Measurements from ENCODE around the gene NXT1. TPM values are rescaled to one million over a fixed set of nuclear protein-coding genes. Genes with fewer than 3 reads are reported as not detected.

The NXT1 gene
- total and polyA plus RNA-seq, 2 donors (not counting 1 experiment from before 2014, with no cell fraction given) = 14.1 to 17.2 TPM

GRCh38 chr20:23334111-23334510, 16.5 kb upstream of the NXT1 start:
- no peaks in the 10 kb centered on the region for H4K20me1 ChIP-seq (ENCODE audit: control insufficient read depth, extremely low read depth, insufficient read depth, low read length)
- H3K4me3 ChIP-seq (replicated peaks in 1 of 4; ENCODE audit: control extremely low read depth in 1 of 4, insufficient read depth in 1 of 4, low read depth in 3 of 4, low read length in 4 of 4) = no peak overlapping the region
- H2AFZ ChIP-seq (ENCODE audit: low read length) = no peak overlapping the region
- H3K9me3 ChIP-seq (ENCODE audit: control insufficient read depth, insufficient read depth, low read depth, low read length) = no peaks in the 10 kb centered on the region
- H3K79me2 ChIP-seq (ENCODE audit: control insufficient read depth, insufficient read depth, low read length) = no peaks in the 10 kb centered on the region
- H3K9ac ChIP-seq (ENCODE audit: insufficient read depth, low read length) = no peak overlapping the region
- TF ChIP-seq EZH2 (IDR thresholded peaks at IDR 0.05; ENCODE audit: low read length, missing control alignments) = no peak
- TF ChIP-seq, protein P1, sequence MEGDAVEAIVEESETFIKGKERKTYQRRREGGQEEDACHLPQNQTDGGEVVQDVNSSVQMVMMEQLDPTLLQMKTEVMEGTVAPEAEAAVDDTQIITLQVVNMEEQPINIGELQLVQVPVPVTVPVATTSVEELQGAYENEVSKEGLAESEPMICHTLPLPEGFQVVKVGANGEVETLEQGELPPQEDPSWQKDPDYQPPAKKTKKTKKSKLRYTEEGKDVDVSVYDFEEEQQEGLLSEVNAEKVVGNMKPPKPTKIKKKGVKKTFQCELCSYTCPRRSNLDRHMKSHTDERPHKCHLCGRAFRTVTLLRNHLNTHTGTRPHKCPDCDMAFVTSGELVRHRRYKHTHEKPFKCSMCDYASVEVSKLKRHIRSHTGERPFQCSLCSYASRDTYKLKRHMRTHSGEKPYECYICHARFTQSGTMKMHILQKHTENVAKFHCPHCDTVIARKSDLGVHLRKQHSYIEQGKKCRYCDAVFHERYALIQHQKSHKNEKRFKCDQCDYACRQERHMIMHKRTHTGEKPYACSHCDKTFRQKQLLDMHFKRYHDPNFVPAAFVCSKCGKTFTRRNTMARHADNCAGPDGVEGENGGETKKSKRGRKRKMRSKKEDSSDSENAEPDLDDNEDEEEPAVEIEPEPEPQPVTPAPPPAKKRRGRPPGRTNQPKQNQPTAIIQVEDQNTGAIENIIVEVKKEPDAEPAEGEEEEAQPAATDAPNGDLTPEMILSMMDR (conservative IDR thresholded peaks at IDR 0.05 in 1 of 2, IDR thresholded peaks at IDR 0.05 in 1 of 2; ENCODE audit: low read depth in 1 of 2, low read length in 2 of 2) = no peak
- H3K27me3 ChIP-seq (ENCODE audit: control insufficient read depth, insufficient read depth, low read length) = no peaks in the 10 kb centered on the region
- no peak overlapping the region for H3K27ac ChIP-seq (ENCODE audit: insufficient read depth, low read length)
- no peaks in the 10 kb centered on the region for H3K4me1 ChIP-seq (ENCODE audit: control insufficient read depth, extremely low read depth, insufficient read depth, low read length)
- H3K36me3 ChIP-seq (ENCODE audit: control insufficient read depth, insufficient read depth, low read length) = no peaks in the 10 kb centered on the region
- DNase-seq (ENCODE audit: low read depth in 2 of 2) = no peak
- H3K4me2 ChIP-seq (ENCODE audit: extremely low read depth, insufficient read depth, low read length) = no peak overlapping the region

DNA sequence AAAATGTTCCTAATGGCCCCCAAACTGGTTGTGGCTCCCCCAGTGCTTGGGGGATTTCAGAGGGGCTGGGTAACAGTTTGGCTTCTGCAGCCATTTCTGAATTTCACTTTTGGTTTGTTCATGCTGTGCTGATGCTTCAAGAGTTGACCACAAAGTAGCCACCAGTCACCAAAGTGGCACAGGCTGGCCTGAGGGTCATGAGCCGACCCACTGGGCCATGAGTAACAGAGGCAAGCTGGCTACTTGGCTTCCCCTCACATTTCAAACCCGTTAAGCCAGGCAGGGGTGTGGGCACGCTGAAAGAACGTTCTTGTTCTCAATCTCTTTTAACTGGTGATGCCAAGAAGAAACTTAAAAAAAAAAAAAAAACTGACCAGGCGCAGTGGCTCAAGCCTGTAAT, 15.1 kb upstream of the NXT1 start:
- TF ChIP-seq, protein P1 (conservative IDR thresholded peaks at IDR 0.05 in 1 of 2, IDR thresholded peaks at IDR 0.05 in 1 of 2; ENCODE audit: low read depth in 1 of 2, low read length in 2 of 2) = no peak
- no peak for TF ChIP-seq EZH2 (IDR thresholded peaks at IDR 0.05; ENCODE audit: low read length, missing control alignments)
- Histone ChIP-seq H3K9me3 (ENCODE audit: control insufficient read depth, insufficient read depth, low read depth, low read length) (no peaks in the 10 kb centered on the region), H3K79me2 (ENCODE audit: control insufficient read depth, insufficient read depth, low read length) (no peaks in the 10 kb centered on the region), H3K4me1 (ENCODE audit: control insufficient read depth, extremely low read depth, insufficient read depth, low read length) (no peaks in the 10 kb centered on the region), H3K27me3 (ENCODE audit: control insufficient read depth, insufficient read depth, low read length) (no peaks in the 10 kb centered on the region), H3K27ac (ENCODE audit: insufficient read depth, low read length) (no peak overlapping the region), H3K9ac (ENCODE audit: insufficient read depth, low read length) (no peak overlapping the region), H4K20me1 (ENCODE audit: control insufficient read depth, extremely low read depth, insufficient read depth, low read length) (no peaks in the 10 kb centered on the region), H3K36me3 (ENCODE audit: control insufficient read depth, insufficient read depth, low read length) (no peaks in the 10 kb centered on the region), H2AFZ (ENCODE audit: low read length) (no peak overlapping the region), H3K4me3 (replicated peaks in 1 of 4; ENCODE audit: control extremely low read depth in 1 of 4, insufficient read depth in 1 of 4, low read depth in 3 of 4, low read length in 4 of 4) (no peak overlapping the region), H3K4me2 (ENCODE audit: extremely low read depth, insufficient read depth, low read length) (no peak overlapping the region)
- no peak for DNase-seq (ENCODE audit: low read depth in 2 of 2)

- H3K9ac ChIP-seq (ENCODE audit: insufficient read depth, low read length) = no peak overlapping the region
- no peaks in the 10 kb centered on the region for H3K79me2 ChIP-seq (ENCODE audit: control insufficient read depth, insufficient read depth, low read length)
- H4K20me1 ChIP-seq (ENCODE audit: control insufficient read depth, extremely low read depth, insufficient read depth, low read length) = no peaks in the 10 kb centered on the region
These were observed 14.1 kb upstream of the NXT1 start for GRCh38 chr20:23336476-23336875.

More at GRCh38 chr20:23336476-23336875, 14.1 kb upstream of the NXT1 start:
- Histone ChIP-seq H2AFZ (ENCODE audit: low read length) (no peak overlapping the region), H3K4me1 (ENCODE audit: control insufficient read depth, extremely low read depth, insufficient read depth, low read length) (no peaks in the 10 kb centered on the region), H3K4me2 (ENCODE audit: extremely low read depth, insufficient read depth, low read length) (no peak overlapping the region), H3K27me3 (ENCODE audit: control insufficient read depth, insufficient read depth, low read length) (peaks cover under 1% of the 10 kb centered on the region), H3K4me3 (replicated peaks in 1 of 4; ENCODE audit: control extremely low read depth in 1 of 4, insufficient read depth in 1 of 4, low read depth in 3 of 4, low read length in 4 of 4) (no peak overlapping the region), H3K36me3 (ENCODE audit: control insufficient read depth, insufficient read depth, low read length) (no peaks in the 10 kb centered on the region), H3K27ac (ENCODE audit: insufficient read depth, low read length) (no peak overlapping the region), H3K9me3 (ENCODE audit: control insufficient read depth, insufficient read depth, low read depth, low read length) (no peaks in the 10 kb centered on the region)
- no peak for DNase-seq (ENCODE audit: low read depth in 2 of 2)
- no peak for TF ChIP-seq EZH2 (IDR thresholded peaks at IDR 0.05; ENCODE audit: low read length, missing control alignments)
- TF ChIP-seq, protein P1 (conservative IDR thresholded peaks at IDR 0.05 in 1 of 2, IDR thresholded peaks at IDR 0.05 in 1 of 2; ENCODE audit: low read depth in 1 of 2, low read length in 2 of 2) = no peak
